OCI-LY3 (cell line): ENCODE data around the gene LPCAT3.
"Not testable (repeated sequence)": the region's sequence is repeated elsewhere in the genome, so short reads cannot be mapped to it uniquely, and the experiment has no call there.

ENCODE experiments used
- H2AFZ ChIP-seq: fragments of 200-600, 300-600 bp; shearing (Covaris generic); 2 replicates; pipeline ENCODE4 v1.6.0; 2014; ENCODE audit warnings: antibody characterized with exemption, low read depth, low read length
- H3K27ac ChIP-seq: fragments of 200-600, 300-600 bp; sonication (generic); 2 replicates; pipeline ENCODE4 v1.5.1; 2014; ENCODE audit warnings: mild to moderate bottlenecking, low read length, moderate library complexity, mixed read lengths
- H3K27me3 ChIP-seq: fragments of 200-600, 300-600 bp; sonication (generic); 2 replicates; pipeline ENCODE4 v1.6.1; 2014; ENCODE audit warnings: low read depth, low read length, mixed read lengths
- H3K36me3 ChIP-seq: fragments of 200-600, 300-600 bp; sonication (generic); replicated peaks from 2 replicates; pipeline ENCODE3; 2014; ENCODE audit warnings: low read depth, low read length, mixed read lengths
- H3K4me1 ChIP-seq: fragments of 300-600, 200-600 bp; sonication (generic); 2 replicates; pipeline ENCODE4 v1.6.1; 2014; ENCODE audit warnings: low read length, mixed read lengths
- H3K4me2 ChIP-seq: fragments of 200-600, 300-600 bp; sonication (generic); 2 replicates; pipeline ENCODE4 v1.6.1; 2014; ENCODE audit warnings: low read length, mixed read lengths
- H3K4me3 ChIP-seq: fragments of 300-600, 200-600 bp; sonication (generic); 2 replicates; pipeline ENCODE4 v1.5.1; 2014; ENCODE audit warnings: antibody characterized with exemption, mild to moderate bottlenecking, low read length, moderate library complexity
- H3K79me2 ChIP-seq: fragments of 300-600, 200-600 bp; shearing (Covaris generic); 2 replicates; pipeline ENCODE4 v1.6.1; 2014; ENCODE audit warnings: mild to moderate bottlenecking, low read length, mixed read lengths
- H3K9ac ChIP-seq: fragments of 300-600, 200-600 bp; shearing (Covaris generic); 2 replicates; pipeline ENCODE4 v1.6.0; 2014; ENCODE audit warnings: mild to moderate bottlenecking, low read length, moderate library complexity
- H3K9me3 ChIP-seq: fragments of 200-600, 300-600 bp; shearing (Covaris generic); 2 replicates; pipeline ENCODE4 v1.6.1; 2014; ENCODE audit warnings: low read length, mixed read lengths; ENCODE audit not compliant: insufficient read depth
- H4K20me1 ChIP-seq: fragments of 200-600, 300-600 bp; sonication (generic); 2 replicates; pipeline ENCODE4 v1.6.1; 2016; ENCODE audit warnings: low read length, mixed read lengths; ENCODE audit not compliant: insufficient read depth
- CTCF ChIP-seq: fragments of 200-600, 300-600 bp; sonication (generic); IDR thresholded peaks from 2 replicates; pipeline ENCODE4 v1.5.1; 2014; ENCODE audit warnings: antibody characterized with exemption, low read length, low read depth
- EZH2phosphoT487 ChIP-seq: fragments of 200-600 bp; shearing (Covaris generic); IDR thresholded peaks from 2 replicates; pipeline ENCODE4 v1.6.1; 2018; ENCODE audit warnings: antibody characterized with exemption, mixed run types, low read depth

The LPCAT3 gene

GRCh38 chr12:7045913-7046312 is 27.6 kb upstream of the LPCAT3 start:
- Histone ChIP-seq H3K79me2 (no peaks in the 10 kb centered on the region), H3K27ac (no peak overlapping the region), H3K4me1 (peaks cover 8% of the 10 kb centered on the region), H3K4me2 (no peak overlapping the region), H3K4me3 (no peak overlapping the region), H3K9ac (no peak overlapping the region), H3K9me3 (no peaks in the 10 kb centered on the region), H3K27me3 (no peaks in the 10 kb centered on the region), H3K36me3 (no peaks in the 10 kb centered on the region), H2AFZ (no peak overlapping the region), H4K20me1 (no peaks in the 10 kb centered on the region)
- TF ChIP-seq EZH2phosphoT487 = no peak
- TF ChIP-seq CTCF = no peak

- TF ChIP-seq CTCF (peak; percentile 37), EZH2phosphoT487 (no peak)
- H4K20me1 ChIP-seq = no peaks in the 10 kb centered on the region
- no peak overlapping the region for H3K4me3 ChIP-seq
- peaks cover 8% of the 10 kb centered on the region for H3K4me1 ChIP-seq
- H3K36me3 ChIP-seq = no peaks in the 10 kb centered on the region
- H3K27me3 ChIP-seq = no peaks in the 10 kb centered on the region
- H3K9ac ChIP-seq = no peak overlapping the region
- H3K9me3 ChIP-seq = no peaks in the 10 kb centered on the region
- no peaks in the 10 kb centered on the region for H3K79me2 ChIP-seq
- H2AFZ ChIP-seq = no peak overlapping the region
- no peak overlapping the region for H3K27ac ChIP-seq
- no peak overlapping the region for H3K4me2 ChIP-seq
Measured at GRCh38 chr12:7042842-7043241, 24.6 kb upstream of the LPCAT3 start.

- Histone ChIP-seq H2AFZ (no peak overlapping the region), H3K9me3 (no peaks in the 10 kb centered on the region), H3K9ac (no peak overlapping the region), H3K27ac (no peak overlapping the region), H3K4me1 (no peaks in the 10 kb centered on the region), H4K20me1 (no peaks in the 10 kb centered on the region), H3K36me3 (no peaks in the 10 kb centered on the region), H3K79me2 (no peaks in the 10 kb centered on the region), H3K4me3 (no peak overlapping the region), H3K4me2 (no peak overlapping the region), H3K27me3 (no peaks in the 10 kb centered on the region)
- no peak for TF ChIP-seq CTCF
- TF ChIP-seq EZH2phosphoT487 = no peak
Measured at GRCh38 chr12:7039403-7039802, 21.1 kb upstream of the LPCAT3 start.

- Histone ChIP-seq H3K4me1 (no peaks in the 10 kb centered on the region), H3K4me2 (no peak overlapping the region), H2AFZ (no peak overlapping the region), H3K27ac (no peak overlapping the region), H3K9me3 (no peaks in the 10 kb centered on the region), H3K4me3 (no peak overlapping the region), H3K79me2 (no peaks in the 10 kb centered on the region), H4K20me1 (no peaks in the 10 kb centered on the region), H3K9ac (no peak overlapping the region), H3K36me3 (no peaks in the 10 kb centered on the region), H3K27me3 (no peaks in the 10 kb centered on the region)
- TF ChIP-seq CTCF (no peak), EZH2phosphoT487 (no peak)
Measured at GRCh38 chr12:7038591-7038990, 20.3 kb upstream of the LPCAT3 start.

GRCh38 chr12:7037411-7037810 is 19.1 kb upstream of the LPCAT3 start:
- not testable (repeated sequence) for H3K9ac ChIP-seq, H3K36me3 ChIP-seq, H3K9me3 ChIP-seq, H3K27ac ChIP-seq, H4K20me1 ChIP-seq, H3K27me3 ChIP-seq, H2AFZ ChIP-seq, H3K79me2 ChIP-seq, H3K4me2 ChIP-seq, H3K4me3 ChIP-seq, H3K4me1 ChIP-seq
